ENCODE measurements around the gene GCSH. TPM values are rescaled to one million over a fixed set of nuclear protein-coding genes. Genes with fewer than 3 reads are reported as not detected.

Gene GCSH
- total RNA-seq, result 10 to 100 TPM in 1 of 4 donors, 1 to 10 TPM in 2, not detected in 1; 5.6 to 13.0 (median 8.9) TPM

DNA sequence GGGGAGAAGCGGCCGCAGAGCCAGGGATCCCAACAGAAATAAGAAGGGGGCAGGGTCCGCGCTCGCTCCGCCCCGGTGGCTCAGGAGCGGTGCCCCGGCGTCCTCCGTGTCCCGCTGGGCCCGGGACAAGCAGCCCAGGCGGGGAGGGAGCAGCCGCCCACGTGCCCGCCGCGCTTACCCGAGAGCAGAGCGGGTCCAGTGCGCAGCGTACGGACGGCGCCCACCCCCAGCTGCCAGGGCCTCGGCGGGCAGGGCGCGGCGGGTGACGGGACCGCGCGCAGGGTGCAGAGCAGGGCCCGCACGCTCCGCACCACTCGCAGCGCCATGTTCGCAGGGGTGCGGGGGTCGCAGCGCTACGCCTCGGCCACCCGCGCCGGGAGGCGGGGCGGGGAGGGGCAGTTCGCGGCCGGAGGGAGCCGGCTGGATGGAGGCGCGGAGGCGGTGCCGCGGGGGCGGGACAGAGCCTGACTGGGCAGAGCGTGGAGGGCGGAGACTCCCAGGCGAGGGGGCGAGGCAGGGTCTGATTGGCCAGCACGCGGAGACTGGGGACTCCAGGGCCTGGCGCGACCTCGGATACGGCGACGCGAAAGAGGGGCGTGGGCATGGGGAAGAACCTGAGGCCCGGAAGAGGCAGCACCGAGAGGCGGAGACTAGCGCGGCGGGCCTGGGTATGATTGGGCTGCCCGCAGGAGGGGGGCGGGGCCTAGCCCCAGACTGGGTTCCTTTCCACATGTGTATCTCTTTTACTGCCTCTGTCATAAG lies at the start of gene GCSH:
TSS of gene GCSH (minus strand) at position 443 of the 762 bp plus-strand sequence. CDS start at position 326, 117 bp downstream.
- in situ Hi-C loops (cut with MboI; ENCODE audit: low pct_ligation_motif_present in 1 of 4, low pct_unique_long_range_greater_than_20kb in 1 of 4, low sequenced_read_pairs in 3 of 4), result no loop called here
- 0% methylated on average over 6 to 17 of the region's 83 CpGs for WGBS, 2 donors (ENCODE audit: low coverage in 1 of 2)
- peak within 1 kb of the TSS; percentile 65 to 77 (median 76) for H3K4me3 ChIP-seq
- H3K4me1 ChIP-seq, result peaks cover 0 to 15% (median 3%) of the 10 kb centered on the region in 4 donors
- peak; percentile 99 for DNase-seq
- no peaks in the 10 kb centered on the region for H3K9me3 ChIP-seq
- H3K27me3 ChIP-seq, result no peaks in the 10 kb centered on the region
- peak within 1 kb of the TSS; percentile 77 to 90 (median 86) for H3K27ac ChIP-seq
- intact Hi-C loops (cut with DNase I; ENCODE audit: low total_unique reads), result loop anchor here (10.0 kb wide), 1 partner anchor 91 kb away; the partner anchor contains the start of genes CENPN and CMC2
- TF ChIP-seq POLR2AphosphoS5 (IDR thresholded peaks at IDR 0.05), result no peak
- no peak for TF ChIP-seq POLR2A (IDR thresholded peaks at IDR 0.05)
- TF ChIP-seq, protein P1, sequence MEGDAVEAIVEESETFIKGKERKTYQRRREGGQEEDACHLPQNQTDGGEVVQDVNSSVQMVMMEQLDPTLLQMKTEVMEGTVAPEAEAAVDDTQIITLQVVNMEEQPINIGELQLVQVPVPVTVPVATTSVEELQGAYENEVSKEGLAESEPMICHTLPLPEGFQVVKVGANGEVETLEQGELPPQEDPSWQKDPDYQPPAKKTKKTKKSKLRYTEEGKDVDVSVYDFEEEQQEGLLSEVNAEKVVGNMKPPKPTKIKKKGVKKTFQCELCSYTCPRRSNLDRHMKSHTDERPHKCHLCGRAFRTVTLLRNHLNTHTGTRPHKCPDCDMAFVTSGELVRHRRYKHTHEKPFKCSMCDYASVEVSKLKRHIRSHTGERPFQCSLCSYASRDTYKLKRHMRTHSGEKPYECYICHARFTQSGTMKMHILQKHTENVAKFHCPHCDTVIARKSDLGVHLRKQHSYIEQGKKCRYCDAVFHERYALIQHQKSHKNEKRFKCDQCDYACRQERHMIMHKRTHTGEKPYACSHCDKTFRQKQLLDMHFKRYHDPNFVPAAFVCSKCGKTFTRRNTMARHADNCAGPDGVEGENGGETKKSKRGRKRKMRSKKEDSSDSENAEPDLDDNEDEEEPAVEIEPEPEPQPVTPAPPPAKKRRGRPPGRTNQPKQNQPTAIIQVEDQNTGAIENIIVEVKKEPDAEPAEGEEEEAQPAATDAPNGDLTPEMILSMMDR (IDR thresholded peaks at IDR 0.05), result no peak
- TF ChIP-seq EP300 (IDR thresholded peaks at IDR 0.05; ENCODE audit: low read depth), result no peak
- no peaks in the 10 kb centered on the region for H3K36me3 ChIP-seq

DNA sequence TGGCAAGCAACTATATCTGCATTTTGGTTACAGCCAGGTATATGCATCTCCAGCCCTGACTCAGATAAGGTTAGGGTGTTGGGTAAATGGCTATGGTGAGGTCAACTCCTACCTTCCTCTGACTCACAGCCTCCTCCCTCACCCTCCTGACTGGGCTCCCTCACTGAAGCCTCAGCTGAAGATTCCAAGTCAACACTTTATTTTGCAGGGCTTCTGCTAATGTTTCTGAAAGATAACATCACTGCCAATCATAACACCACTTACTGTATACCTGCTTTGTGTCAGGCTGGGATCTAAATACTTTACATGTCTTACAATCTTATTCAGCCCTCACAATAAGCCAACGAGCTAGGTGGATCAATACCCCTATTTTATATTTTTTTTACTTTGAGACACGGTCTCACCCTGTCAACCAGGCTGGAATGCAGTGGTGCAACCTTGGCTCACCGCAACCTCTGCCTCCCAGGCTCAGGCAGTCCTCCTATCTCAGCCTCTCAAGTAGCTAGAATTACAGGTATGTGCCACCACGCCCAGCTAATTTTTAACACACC lies 47.8 kb upstream of the GCSH start:
- no peaks in the 10 kb centered on the region for H3K36me3 ChIP-seq
- 58 to 64% methylated on average over 4 of the region's 4 CpGs for WGBS, 2 donors (ENCODE audit: low coverage in 1 of 2)
- TF ChIP-seq POLR2A (IDR thresholded peaks at IDR 0.05) (no peak), EP300 (IDR thresholded peaks at IDR 0.05; ENCODE audit: low read depth) (no peak), POLR2AphosphoS5 (IDR thresholded peaks at IDR 0.05) (no peak)
- TF ChIP-seq, protein P1 (IDR thresholded peaks at IDR 0.05), result no peak
- no peaks in the 10 kb centered on the region for H3K27me3 ChIP-seq
- intact Hi-C loops (cut with DNase I; ENCODE audit: low total_unique reads), result no loop called here
- in situ Hi-C loops (cut with MboI; ENCODE audit: low pct_ligation_motif_present in 1 of 4, low pct_unique_long_range_greater_than_20kb in 1 of 4, low sequenced_read_pairs in 3 of 4), result no loop called here
- H3K9me3 ChIP-seq, result no peaks in the 10 kb centered on the region
- no peak for DNase-seq
- H3K4me1 ChIP-seq, result no peaks in the 10 kb centered on the region
- H3K27ac ChIP-seq, result no peak overlapping the region
- no peak overlapping the region for H3K4me3 ChIP-seq

GRCh38 chr16:81142864-81143263 lies 46.7 kb upstream of the GCSH start:
- H3K27me3 ChIP-seq, result no peaks in the 10 kb centered on the region
- H3K27ac ChIP-seq, result no peak overlapping the region
- no peaks in the 10 kb centered on the region for H3K9me3 ChIP-seq
- DNase-seq, result no peak
- in situ Hi-C loops (cut with MboI; ENCODE audit: low pct_ligation_motif_present in 1 of 4, low pct_unique_long_range_greater_than_20kb in 1 of 4, low sequenced_read_pairs in 3 of 4), result no loop called here
- H3K36me3 ChIP-seq, result no peaks in the 10 kb centered on the region
- TF ChIP-seq, protein P1 (IDR thresholded peaks at IDR 0.05), result no peak
- no peak for TF ChIP-seq POLR2A (IDR thresholded peaks at IDR 0.05)
- TF ChIP-seq POLR2AphosphoS5 (IDR thresholded peaks at IDR 0.05), result no peak
- TF ChIP-seq EP300 (IDR thresholded peaks at IDR 0.05; ENCODE audit: low read depth), result no peak
- 73 to 87% methylated on average over 10 to 12 of the region's 12 CpGs for WGBS, 2 donors (ENCODE audit: low coverage in 1 of 2)
- no peak overlapping the region for H3K4me3 ChIP-seq
- intact Hi-C loops (cut with DNase I; ENCODE audit: low total_unique reads), result no loop called here
- no peaks in the 10 kb centered on the region for H3K4me1 ChIP-seq

GRCh38 chr16:81140930-81141780 lies 45.0 kb upstream of the GCSH start:
- TF ChIP-seq, protein P1 (IDR thresholded peaks at IDR 0.05), result no peak
- TF ChIP-seq POLR2AphosphoS5 (IDR thresholded peaks at IDR 0.05), result no peak
- Histone ChIP-seq H3K4me3 (no peak overlapping the region), H3K27me3 (no peaks in the 10 kb centered on the region), H3K27ac (no peak overlapping the region), H3K9me3 (no peaks in the 10 kb centered on the region), H3K4me1 (no peaks in the 10 kb centered on the region), H3K36me3 (no peaks in the 10 kb centered on the region)
- 76 to 78% methylated on average over 7 to 20 of the region's 21 CpGs for WGBS, 2 donors (ENCODE audit: low coverage in 1 of 2)
- in situ Hi-C loops (cut with MboI; ENCODE audit: low pct_ligation_motif_present in 1 of 4, low pct_unique_long_range_greater_than_20kb in 1 of 4, low sequenced_read_pairs in 3 of 4) (no loop called here), intact Hi-C loops (cut with DNase I; ENCODE audit: low total_unique reads) (no loop called here)
- no peak for DNase-seq

Data from transverse colon (tissue), 4 donors.